CD4-positive, alpha-beta T cell treated with Interleukin-4 for 1 hour (primary cell): ENCODE measurements around the gene CAMK4.
"Not testable (repeated sequence)": the region's sequence is repeated elsewhere in the genome, so short reads cannot be mapped to it uniquely, and the experiment has no call there.

Experiments used
- DNase-seq, 2 donors: peaks; one replicate each; pipeline ENCODE4 v3.0.0-alpha.2; 2020 to 2022

Gene CAMK4

DNA sequence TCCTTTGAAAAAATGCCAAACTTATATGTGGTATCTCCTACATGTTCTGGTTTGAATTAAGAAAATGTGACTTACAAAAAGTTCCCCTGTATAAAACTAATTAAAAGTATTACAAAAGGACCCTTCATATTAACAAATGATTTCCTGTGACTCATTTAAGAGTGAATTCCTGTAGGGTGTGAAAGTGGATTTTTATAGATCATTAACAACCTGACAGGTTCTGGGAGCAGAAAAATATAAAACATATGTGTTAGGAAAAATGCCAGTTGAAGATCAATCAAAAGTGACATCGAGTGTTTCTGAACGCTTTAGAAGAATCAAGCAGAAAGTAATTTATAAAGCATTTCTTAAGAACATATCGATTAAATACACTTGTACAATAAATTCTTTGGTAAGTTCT lies 35.5 kb downstream of the CAMK4 start:
- no peak for DNase-seq

DNA sequence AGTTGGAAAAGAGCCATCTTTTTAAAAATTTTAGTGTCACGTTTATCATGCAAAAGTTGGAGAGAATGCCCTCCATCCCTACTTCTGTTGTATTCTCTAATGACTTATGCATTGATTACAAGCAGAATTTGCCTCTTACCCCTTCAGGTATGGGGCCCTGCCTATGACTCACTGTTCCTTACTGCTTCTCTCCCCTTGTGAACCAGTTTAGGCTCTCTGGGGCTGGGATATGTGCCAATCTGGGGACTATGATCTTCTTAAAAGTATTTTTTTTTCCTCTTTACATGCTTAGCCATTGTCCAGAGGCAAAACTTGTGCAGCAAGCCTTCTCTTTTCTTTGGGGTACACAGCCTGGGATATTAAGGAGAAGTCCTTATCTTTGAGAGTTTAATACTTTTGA lies 37.4 kb downstream of the CAMK4 start:
- DNase-seq = no peak

GRCh38 chr5:111262153-111262552 lies 38.0 kb downstream of the CAMK4 start:
- no peak for DNase-seq

- DNase-seq = no peak
Measured at GRCh38 chr5:111262815-111263214, 38.6 kb downstream of the CAMK4 start.

DNA sequence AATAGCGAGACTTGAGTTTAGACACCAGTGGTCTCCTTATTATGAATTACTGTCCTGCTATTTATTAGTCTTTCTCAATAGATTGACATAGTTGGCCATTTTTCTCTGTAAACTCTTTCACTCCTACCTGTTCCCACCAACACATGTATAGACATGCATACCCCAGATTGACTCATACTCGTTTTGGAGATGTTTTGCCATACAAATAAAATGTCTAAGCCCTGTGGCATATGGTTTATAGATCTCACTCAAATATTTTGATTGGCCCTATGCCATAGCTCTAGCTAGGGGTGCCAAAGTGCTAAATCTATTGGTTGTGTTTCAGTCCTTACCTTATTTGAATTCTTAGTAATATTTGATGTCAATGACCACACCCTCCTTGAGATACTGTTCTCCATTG lies 42.3 kb downstream of the CAMK4 start:
- no peak for DNase-seq

- no peak for DNase-seq
Measured at GRCh38 chr5:111268300-111268699, 44.1 kb downstream of the CAMK4 start.

DNA sequence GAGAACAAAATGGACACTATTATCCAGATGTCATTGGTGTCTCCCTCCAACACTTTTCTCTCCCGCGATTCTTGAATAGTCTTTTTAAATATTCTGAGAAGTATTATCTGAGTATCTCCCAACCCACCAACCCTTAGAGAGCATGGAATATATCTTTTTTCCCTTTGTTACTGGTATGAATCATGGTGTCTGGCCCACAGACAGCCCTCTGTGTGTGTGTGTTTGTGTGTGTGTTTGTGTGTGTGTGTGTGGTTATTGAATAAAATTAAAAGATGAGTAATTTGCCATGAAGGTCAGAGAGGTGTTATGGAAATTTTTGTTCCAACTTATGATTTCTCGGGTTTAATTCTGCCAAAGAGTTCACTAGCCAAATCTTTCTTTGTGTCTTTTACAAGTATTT lies 47.7 kb downstream of the CAMK4 start:
- no peak for DNase-seq

DNA sequence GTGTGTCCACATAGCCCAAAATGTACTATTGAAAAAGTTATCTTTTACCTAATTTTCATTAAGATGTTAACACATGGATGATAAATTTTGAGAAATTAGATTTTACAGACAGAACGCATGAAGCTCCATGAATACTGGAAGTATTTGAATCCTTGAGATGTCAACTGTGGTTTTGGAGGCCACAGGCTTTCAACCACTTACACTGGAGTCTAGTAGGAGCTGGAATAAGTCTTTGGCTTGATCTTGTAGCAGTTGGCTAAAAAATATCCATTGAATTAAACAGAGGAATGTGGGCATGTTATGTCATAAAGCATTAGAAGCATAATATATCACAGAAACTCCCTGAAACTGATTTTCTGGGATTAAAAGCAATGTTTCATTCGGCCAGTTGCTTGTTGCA lies 52.9 kb downstream of the CAMK4 start:
- no peak for DNase-seq

- DNase-seq = peak; percentile 78 to 86
Measured at GRCh38 chr5:111278858-111279504, 54.8 kb downstream of the CAMK4 start.

DNA sequence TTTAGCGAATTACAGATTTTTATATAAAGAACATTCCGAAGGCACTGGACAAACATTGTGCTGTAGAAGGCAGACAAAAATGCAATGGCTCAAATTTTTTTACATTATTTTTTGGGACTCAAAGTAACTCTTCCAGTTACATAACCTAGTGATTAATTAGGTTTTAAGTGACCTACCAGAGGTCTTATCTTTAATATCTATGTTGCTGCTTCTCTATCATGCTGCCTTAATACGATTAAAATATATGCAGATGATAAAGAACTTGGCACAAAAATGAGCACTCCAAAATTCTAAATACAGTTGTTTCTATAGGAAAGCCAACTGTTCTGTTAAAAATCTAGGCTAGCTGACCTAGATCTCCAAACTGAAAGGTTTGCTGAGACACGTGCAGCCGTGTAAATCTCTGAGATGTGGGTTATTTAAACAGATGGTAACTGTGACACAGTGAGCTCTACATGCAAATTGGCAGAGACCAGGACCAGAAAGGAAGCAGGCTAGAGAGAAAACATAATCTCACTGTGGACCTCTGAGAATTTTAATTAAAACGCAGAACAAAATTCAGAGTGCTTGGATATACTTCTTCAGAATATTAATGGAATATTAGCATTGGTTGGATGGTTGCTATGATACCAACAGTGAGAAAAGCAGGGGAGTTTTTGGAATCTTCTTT lies 56.2 kb downstream of the CAMK4 start:
- DNase-seq = no peak

DNA sequence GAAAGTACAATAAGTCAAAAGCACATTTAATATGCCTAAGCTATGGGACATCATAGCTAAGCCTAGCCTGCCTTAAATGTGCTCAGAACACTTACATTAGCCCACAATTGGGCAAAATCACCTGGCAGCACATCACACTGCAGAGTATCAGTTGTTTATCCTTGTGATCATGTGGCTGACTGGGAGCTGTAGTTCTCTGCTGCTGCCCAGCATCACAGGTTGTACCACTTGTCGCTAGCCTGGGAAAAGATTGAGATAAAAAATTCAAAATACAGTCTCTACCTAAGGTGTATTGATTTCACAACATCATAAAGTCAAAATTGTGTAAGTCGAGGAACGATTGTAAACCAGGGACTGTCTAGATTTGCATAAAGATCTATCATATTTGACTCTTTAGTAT lies 58.6 kb downstream of the CAMK4 start:
- no peak for DNase-seq

DNA sequence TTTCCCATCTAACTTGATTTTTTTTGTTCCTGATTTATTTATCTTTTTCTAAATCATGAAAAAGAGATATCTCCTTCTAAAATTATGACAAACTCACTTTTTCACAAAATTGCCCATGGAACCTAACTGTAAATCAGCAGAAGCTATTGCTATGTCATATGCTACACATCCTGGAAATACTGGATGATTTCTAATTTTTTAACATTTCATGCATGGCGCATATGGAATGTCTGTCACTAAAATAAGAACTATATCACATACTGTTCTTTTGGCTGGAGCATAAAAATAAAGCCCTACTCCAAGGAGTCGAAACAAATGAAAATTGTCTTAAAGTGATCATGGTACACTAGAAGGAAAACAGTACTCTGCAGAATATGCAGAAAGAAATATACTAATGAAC lies 60.6 kb downstream of the CAMK4 start:
- DNase-seq = no peak

GRCh38 chr5:111294551-111294950 lies 70.4 kb downstream of the CAMK4 start:
- no peak for DNase-seq

DNA sequence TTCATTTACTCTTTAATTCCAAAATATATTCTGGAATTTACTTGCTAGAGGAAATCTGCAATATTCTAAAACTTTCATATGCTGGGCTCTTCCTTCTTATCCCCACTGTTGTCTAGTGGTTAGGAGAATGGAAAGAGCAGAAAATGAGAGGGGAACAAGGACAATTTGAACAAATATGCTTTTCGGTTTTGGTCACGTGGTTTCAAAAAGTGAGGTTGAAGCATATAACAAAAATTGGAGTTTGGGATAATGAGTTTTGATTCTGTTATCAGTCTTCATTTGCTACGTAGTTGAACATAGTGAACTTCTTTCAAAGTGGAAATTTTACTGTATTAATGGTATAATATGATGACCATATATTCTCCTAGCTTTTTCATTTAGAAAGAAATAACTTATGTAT lies 71.5 kb downstream of the CAMK4 start:
- DNase-seq = no peak

DNA sequence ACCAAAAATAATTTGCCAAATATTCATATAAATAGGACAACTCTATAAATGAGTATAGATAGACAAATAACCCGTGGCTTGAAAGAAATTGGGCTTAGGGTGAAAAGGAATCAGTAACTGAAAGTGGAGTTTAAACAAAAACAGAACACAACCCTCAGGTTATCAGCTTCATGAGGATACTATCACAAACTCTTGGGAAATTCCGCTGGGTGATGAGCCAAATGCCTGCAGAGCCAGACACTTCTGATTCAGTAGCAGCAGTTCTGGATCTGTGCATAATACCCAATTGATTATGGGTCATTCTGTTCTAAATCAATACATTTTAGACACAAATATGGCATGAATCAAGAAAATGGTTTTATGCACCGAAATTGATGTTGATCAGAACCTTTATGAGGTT lies 72.4 kb downstream of the CAMK4 start:
- DNase-seq = no peak

GRCh38 chr5:111299067-111299481 lies 74.9 kb downstream of the CAMK4 start:
- no peak for DNase-seq

GRCh38 chr5:111299831-111300432 lies 75.7 kb downstream of the CAMK4 start:
- DNase-seq = no peak

DNA sequence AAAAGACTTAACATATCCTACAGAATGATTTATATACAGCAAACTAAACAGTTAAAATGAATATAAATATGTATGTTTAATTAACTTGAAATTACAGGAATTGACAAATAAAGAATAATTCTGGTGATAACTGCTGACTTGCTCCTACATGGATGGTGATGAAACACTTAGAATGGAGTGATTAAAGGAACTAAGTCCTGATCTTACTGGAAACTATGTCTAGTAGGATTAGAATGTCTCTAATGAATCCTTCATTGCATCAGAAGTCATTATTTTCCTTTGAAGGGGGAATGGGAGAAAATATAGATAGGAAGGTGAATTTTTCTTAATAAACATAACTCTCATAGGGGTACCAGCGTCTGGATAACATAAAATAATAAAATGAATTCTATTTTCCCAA lies 77.1 kb downstream of the CAMK4 start:
- DNase-seq = no peak

DNA sequence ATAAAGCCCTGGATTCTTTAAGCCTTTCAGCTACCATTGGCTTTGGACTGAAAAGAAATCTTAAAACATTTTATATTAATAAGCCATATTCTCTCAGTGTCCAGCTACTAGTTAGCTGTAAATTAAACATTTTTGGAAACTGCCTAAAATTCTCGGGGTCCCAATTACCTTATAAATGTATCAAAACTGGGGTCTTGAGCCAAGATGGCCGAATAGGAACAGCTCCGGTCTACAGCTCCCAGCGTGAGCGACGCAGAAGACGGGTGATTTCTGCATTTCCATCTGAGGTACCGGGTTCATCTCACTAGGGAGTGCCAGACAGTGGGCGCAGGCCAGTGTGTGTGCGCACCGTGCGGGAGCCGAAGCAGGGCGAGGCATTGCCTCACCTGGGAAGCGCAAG lies 77.9 kb downstream of the CAMK4 start:
- DNase-seq = not testable (repeated sequence)

DNA sequence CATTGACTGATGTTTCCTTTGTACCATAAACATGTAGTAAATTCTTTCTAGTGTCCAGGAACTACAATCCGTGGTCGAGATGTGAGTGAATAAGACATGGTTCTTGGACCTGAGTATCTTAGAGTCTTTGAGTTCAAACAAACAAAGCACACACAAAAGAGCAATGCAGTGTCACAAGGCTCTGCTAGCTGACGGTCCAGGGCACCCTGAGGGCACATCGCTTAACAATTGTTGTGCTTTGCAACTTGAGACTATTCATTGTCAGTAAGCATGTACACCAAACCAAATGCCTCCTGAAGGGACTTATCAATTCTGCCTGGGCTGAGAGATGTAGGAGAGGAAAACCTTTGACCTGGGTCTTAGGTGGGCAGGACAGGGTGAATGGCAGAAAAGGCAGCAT lies 84.8 kb downstream of the CAMK4 start:
- DNase-seq = no peak

- no peak for DNase-seq
Measured at GRCh38 chr5:111309384-111309783, 85.2 kb downstream of the CAMK4 start.

- DNase-seq = no peak
Measured at GRCh38 chr5:111310711-111311620, 86.8 kb downstream of the CAMK4 start.

DNA sequence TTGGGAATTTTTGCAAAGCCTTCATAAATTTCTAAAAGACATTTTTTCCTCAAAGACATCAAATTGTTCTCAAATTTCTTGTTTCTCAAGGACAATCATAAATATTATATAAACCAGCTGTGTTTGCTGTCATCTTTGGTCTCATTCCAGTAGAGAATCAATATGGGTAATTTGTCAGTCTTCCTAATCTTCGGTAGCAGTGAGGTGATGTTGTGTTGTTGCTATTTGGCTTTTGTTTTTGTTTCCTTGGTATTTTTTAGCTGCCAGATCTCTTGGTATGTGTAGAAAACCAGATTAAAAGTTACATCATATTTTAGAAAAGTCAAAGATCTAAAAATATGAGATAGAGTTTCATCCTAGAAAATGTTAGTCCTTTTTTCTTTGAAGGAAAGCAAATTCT lies 87.5 kb downstream of the CAMK4 start:
- DNase-seq = no peak
